Nucleus accumbens (tissue), 56 donors: ENCODE data around the gene SH2D7.
A peak's percentile ranks its signal among the peaks of the same experiment; 100 is the strongest.

Experiments used
- DNase-seq, 56 donors: peaks; one replicate each; lab custom pipeline; 2025; lab: John Stamatoyannopoulos, UW

SH2D7 gene

DNA sequence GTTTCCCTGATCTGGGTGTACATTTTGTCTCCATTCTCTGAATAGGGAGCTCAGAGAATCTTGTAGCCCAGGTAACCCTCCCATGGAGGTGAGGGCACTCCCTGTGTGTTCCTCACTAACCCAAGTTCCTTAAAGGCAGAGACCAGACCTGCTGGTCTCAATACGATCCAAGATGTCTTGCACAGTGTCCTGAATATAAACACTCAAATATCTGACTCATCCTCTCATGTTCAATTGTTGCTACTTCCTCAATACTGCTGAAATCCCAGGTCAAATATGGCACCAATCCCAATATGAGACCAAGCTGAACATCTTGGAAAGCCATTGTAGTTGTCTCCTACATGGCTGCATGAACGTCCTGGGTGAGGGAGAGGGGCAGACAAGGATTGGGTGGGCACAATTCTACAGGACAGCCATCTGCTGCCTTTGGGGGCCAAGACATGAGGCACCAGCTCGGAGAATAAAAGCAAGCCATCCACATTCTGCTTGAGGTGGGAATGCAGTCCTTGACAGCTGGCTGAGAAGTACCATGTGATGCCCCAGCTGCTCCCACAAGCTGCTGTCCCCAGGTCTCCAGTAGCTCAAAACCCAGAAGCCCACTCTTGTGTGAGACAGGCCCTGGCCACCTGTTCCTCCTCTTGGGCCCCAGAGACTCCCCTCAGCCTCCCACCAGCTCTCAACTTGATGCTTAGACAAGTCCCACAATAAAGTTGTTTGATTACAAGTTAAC is 33.1 kb upstream of the SH2D7 start:
- no peak for DNase-seq

DNA sequence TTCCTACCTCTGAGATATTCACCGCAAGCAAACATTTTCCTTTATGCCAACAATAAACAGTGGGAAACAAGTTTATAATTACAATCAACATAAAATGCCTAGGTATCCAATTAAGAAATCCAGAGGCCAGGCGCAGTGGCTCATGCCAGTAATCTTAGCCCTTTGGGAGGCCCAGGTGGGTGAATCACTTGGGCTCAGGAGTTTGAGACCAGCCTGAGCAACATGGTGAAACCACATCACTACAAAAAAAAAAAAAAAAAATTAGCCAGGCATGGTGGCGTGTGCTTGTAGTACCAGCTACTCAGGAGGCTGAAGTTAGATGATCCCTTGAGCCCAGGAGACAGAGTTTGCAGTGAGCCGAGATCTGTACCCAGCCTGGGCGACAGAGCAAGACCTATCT is 32.1 kb upstream of the SH2D7 start:
- no peak for DNase-seq

DNA sequence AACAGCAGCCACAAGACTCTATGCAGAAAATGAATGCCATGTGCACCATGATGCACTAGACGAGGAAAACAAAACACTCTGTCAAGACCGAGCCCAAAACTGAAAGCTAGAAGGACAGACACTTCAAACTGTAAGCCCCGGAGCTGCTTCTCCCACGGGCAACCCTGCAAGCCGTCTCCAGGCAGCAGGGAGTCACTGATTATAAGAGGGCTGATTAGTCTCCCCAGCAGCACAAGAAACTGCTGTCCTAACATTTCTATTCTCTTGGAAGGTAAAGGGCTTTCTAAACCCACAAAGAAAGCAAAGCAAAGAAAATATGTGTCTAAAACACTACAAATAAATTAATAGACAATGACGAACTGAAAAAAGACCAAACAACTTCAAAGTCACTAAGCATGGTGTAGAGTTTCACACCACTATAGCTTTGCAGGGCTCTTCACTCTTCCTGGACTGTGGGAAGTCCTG is 30.4 kb upstream of the SH2D7 start:
- peak in 4 of 56 donors; percentile 27 to 45 (median 32) for DNase-seq

DNA sequence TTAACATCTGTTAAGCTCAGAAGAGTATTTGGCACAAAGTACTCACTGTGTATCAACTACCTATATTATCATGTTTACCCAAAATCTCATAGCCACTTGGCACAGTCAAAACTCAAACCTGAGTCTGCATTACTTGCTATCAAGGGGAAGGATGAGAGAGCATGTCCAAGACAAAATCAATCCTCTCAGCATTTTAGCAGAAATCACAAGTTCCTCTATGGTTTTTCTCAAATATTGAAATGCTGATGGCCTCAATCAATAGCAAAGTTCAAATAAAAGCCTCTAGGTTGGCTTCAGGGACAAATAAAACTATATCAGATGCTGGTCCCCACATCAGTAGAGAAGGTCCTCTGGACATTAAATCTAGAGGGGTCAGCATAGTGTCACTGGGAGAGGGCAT is 29.1 kb upstream of the SH2D7 start:
- no peak for DNase-seq

DNA sequence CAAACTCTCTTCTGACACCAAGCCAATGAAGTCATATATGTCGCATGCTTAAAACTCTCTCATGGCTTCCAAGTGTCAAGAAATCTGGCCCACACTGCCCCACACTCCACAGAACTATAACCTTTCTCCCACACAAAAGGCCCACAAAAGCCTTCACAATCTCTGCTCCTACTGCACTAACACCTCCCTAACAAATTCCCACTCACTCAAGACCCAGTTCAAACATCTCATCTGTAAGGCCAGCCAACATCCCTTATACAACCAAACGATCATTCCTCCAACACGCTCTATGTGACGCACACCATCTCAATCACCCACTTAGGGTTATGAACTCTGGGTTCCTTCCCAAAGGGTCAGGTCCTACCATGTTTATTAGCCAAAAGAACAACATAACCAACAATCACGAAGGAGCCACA is 28.4 kb upstream of the SH2D7 start:
- no peak for DNase-seq

DNA sequence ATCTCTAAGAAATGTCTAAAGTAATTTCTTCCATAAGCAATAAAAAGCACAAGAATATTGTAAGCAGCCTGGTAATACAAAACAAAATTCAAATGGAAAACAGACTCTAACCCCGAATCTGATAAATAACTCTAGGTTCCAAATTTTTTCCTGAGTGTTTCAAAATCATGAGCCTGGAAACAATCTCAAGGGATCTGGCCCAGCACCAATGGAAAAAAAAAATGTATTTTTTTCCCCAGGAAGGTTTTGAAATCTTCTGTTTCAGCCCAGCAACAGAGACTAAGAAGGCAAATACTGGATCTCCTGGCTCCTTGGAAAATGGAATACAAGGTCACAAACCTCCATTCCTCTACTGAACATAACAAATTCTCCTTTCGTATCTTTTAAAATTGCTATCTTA is 27.8 kb upstream of the SH2D7 start:
- no peak for DNase-seq

DNA sequence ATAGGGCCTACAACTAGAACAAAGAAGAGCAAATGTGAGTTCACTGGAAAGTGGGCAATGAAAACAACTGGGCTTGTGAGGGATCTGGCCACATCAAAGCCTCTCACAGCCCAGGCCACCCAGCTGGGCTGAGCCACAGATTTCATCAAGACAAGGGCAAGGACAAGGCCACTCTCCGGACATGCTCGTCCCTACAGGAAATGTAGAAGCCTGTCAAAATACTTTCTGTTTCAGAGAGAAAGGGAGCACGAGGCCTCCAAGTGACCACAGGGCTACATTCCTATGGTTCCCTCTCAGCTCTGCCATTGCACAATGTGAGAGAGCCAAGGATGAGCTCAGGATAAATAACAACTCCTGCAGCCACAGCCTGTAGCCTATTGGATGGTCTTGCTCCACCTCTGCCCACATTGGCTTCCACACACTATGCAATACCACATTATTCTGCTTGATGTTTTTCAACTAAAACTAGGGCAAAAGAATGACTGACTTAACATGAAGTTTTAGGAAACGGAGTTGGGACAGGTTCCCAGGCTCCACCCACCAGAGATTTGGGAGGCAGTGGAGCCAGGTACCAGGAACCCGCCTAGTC is 27.0 kb upstream of the SH2D7 start:
- peak in 10 of 56 donors; percentile 25 to 51 (median 33) for DNase-seq

DNA sequence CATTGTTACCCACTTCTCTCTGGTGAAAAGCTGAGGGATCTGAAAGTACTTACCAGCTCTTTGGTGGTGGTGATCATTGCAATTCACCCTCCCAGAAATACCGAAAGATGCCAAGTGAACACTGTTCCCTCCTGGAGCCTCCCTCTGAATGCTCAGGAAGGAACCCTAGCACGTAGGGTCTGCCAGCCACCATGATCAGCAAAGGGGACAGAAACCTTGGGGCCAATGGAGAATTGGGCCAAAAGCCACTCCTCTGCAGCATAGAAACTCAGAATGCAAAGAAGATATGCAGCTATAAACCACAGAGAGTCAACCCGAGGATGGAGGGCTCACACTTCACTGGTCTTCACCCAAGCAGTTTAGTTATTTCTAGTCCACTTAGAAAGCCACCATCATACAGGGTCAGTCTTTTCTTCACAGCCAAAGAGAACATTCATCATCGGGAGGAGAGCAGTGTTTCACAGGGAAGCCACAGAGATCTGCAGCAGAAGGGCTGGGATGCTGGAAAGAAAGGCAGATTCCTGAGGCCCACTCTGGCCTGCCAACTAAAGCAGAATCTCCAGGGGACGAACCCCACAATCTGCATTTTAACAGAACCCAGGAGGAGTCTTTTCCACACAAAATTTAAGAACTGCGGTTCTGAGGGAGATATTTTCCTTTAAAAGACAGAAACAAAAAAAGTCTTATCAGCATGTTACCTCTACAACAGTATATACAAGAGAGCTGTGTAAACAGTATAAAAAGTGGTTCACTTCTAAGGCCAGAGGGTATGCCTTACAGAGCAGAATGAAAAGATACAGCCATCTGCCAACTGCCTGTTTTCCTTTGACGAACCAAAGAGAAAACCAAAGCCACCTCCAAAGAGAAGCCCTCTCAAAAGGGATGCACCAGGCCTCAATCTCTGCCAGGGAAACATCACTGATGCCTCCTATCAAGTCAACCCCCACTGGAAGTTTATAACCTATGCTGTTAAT is 26.1 kb upstream of the SH2D7 start:
- DNase-seq: no peak

DNA sequence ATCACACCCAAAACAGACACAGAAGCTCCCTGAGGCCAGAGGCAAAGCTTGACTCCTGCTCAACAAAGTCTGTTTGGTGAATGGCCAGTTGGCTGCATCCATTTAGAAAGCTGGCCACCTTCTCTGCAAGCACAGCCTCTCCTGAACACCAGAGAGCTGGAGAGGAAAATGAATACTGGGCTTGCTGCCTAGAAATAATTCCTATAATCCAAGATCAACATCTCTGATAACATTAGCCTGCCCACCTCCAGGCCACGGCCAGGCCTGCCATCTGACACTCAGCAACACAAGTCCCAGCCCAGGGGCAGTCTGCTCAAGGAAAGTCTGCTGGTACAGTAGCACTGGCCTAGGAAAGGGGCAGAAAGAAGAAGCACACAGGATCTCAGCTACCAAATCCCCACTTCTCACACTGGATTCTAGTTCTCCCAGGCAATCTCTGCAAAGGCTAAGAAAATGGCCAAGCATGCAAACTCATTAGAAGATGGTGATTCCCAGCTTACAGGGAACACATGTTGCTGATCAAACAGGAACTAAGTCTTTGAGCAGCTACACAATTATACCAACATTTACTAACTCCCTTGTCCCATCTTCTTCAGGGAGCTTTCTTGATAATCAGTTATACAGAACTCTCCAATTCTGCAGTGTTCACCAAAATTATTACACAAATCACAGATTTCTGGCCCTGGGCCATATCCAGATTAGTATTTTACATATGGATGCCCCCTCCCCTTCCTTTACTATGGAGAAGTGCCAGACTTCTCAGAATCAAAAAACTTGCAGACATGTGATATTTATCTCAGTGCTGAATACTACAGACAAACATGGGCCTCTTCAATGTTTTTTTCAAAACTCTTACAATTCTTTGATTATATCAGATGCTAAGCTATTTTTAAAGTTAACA is 24.8 kb upstream of the SH2D7 start:
- no peak for DNase-seq

DNA sequence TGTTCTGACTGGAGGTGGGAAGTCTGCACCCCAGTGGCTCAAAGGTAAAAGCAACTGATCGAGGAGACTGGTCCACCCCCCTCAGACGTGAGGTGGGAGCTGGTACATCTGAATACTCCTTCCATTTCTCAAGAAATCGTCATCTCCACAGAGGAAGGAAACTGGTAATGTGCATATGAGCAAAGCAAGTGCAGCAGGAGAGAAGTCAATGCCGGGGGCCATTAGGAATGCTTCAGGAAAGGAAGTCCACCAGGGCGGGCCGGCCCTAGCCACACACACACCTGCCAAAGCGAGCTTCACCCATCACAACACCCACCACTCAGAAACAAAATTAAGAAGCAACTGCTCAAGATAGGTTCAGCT is 23.3 kb upstream of the SH2D7 start:
- no peak for DNase-seq

DNA sequence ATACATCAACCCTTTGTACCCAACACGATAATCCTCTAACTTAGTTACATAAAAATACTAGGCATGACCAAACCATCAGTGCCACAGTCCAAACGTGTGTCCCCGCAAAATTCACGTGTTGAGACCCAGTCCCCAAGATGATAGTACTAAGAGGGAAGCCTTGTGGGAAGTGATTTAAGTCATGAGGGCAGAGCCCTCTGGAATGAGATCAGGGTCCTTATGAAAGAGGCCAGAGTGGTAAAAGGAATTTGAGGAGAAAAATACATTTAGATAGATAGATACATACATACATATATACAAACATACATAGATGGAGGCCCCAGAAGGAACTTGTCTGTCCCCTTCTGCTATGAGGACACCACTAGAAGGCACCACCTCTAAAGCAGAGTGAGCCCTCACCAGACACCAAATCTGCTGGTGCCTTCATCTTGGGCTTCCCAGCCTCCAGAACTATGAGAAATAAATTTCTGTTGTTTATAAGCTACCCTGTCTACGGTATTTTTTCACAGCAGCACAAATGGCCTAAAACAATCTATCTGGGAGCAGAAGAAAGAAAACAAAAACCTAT is 22.8 kb upstream of the SH2D7 start:
- DNase-seq: no peak

DNA sequence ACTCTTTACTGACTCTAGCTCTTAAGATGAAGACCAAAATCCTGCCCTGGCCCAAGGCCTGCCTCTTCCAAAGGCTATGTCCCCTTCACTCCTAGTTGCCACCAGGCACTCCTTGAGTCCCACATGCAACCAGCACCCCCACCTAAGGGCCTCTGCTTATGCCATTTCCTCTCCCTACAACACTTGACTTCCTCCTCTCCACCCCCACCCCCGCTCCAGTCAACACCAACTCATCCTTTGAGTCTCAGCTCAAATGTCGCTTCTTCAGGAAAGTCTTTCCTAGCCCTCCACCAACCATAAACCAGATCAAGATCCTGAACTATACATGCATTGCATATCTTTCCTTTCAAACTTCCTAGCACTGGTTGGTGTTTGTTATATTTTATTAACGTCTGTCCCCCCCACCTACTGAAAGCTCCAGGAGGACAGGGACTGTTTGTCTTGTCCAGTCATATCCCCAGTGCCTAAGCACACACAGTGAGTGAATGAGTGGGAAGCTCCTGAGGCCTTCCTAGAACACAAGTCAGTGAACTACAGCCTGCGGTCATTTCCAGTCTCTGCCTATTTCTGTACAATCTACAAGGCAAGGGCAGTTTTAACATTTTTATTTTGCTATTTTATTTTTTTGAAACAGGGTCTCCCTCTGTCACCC is 22.2 kb upstream of the SH2D7 start:
- DNase-seq: no peak

DNA sequence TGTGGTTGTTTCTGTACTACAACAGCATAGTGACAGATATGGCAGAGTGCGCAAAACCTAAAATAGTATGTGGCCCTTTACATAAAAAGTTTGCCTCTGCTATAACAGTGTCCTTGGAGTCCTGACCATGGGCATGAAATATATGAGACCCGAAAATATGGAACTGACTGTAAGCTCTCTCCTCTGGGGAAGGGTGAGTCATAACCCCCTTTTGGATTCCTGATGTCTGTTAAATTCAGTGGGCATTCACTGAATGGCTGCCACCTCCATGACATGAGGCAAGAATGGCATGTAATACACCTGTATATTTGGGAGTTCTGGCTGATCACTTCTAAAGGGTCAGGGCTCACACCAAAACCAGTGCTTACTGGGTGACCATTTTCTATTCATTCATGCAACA is 21.0 kb upstream of the SH2D7 start:
- DNase-seq: no peak

DNA sequence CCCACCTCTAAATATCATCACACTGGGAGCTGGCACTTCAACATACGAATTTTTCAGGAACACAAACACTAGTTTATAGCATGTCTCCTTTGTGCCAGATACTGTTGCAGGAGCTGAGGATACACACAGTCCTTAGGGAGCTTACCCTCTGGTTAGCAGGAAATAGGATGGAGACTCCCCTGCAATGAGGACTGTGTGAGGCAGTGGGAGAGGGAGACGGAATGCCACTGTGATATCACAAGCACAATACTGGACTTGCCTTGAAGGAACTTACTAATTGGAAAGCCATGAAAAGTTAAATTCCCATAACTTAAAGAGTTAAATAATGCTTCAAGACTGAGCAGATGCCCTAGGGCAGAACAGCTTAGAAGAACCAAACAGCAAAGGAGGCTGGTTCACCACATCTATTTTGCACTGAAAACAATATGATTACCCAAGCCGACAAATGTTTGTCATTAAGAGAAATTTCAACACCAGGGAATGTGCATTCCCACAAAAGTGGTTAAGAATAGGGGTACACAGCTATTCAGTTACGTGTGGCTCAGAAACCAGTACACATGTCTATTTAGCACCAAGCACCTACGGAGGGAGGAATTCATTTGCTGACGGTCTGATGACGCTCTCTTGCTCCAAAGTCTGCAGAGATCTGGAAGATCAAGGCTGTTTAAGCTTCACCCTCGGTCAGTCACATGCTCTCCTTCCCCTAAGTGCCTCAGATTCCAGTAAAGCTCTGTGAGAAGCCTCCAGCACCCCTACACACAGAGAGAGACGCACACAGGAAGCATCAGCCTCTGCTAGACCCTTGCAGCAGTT is 20.1 kb upstream of the SH2D7 start:
- DNase-seq: peak in 9 of 56 donors; percentile 17 to 38 (median 27)

DNA sequence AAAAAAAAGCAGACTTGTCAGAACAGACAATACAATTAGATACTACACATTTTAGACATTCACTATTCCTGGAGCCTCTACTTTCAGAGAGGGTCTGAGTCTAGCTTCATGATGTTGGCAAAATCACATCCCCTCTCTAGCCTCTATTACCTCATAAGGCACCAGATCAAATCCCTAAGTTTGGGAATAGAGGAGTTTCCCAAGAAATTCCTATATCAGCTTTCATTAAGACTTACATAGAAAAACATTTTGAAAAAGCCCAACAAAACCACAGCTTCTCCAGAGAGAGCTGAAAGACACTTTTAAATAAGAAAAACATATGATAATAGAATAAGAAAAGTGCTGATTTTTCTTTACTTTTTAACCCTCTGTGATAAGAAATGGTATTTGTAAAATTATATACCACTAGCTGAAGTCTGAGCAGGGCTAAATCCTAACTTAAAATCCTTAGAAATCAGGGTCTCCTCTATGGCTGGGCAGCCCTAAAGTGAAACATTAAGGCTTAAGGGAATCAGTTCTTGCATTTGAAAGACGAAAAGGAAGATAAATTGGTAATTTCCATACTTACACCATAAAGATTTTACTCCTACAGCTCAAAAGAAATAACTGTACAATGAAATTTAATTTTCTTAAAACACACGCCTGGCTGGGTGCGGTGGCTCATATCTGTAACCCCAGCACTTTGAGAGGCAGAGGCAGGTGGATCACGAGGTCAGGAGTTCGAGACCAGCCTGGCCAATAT is 19.1 kb upstream of the SH2D7 start:
- DNase-seq: no peak

DNA sequence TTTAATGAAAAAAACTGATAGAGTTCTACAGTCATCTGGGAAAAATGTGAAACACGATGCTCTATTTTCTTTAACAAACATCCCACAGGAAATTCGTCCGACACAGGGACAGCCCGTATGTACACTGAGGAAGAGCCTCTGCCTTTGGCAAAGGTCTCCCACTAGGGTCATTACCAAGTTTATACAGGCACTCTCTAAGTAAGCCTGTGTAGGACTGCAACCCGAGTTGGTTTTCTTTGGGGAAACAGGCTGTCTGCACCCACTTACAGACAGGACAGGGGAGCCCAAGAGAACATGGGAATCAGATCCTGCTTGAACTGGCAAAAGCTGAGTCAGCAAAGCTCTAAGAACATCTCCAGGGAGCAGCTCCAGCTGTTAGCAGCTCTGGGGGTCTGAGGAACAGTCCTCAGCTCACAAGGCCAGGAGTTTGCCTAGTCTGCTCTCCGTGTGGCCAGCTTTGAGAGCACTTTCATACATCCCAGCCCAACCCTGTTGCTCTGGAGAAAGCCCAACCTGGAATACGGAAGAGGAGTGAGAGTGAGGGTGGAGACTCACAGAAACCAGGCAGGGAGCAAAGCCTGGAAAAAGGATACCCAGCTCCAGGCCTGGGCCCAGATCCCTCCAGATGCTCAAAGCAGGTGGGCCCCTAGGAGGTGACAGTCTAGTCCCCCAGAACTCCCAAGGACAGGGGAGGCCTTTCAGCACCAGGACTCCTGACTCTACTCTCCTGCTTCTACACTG is 16.7 kb upstream of the SH2D7 start:
- DNase-seq: peak in 2 of 56 donors; percentile 27 to 32
